Measurements from ENCODE around the gene KCTD16.

The KCTD16 gene

GRCh38 chr5:144167998-144168397, 2.7 kb upstream of the KCTD16 start:
- Mint-ChIP-seq H3K4me3 (peak overlapping the region; percentile 65), H3K9me3 (no peaks in the 10 kb centered on the region), H3K4me1 (peaks cover 35% of the 10 kb centered on the region), H3K36me3 (ENCODE audit: low read depth) (peaks cover 35% of the 10 kb centered on the region), H3K27me3 (ENCODE audit: low read depth, poor library complexity) (peaks cover 3% of the 10 kb centered on the region), H3K27ac (no peak overlapping the region)
- TF ChIP-seq CTCF (IDR thresholded peaks at IDR 0.05): no peak
- no peak for DNase-seq

GRCh38 chr5:144169904-144170275, 783 bp upstream of the KCTD16 start:
- peaks cover 35% of the 10 kb centered on the region for H3K4me1 Mint-ChIP-seq
- H3K27ac Mint-ChIP-seq: peak overlapping the region; percentile 96
- peak overlapping the region; percentile 94 for H3K4me3 Mint-ChIP-seq
- TF ChIP-seq CTCF (IDR thresholded peaks at IDR 0.05): no peak
- no peaks in the 10 kb centered on the region for H3K9me3 Mint-ChIP-seq
- no peak for DNase-seq
- H3K36me3 Mint-ChIP-seq (ENCODE audit: low read depth): peaks cover 28% of the 10 kb centered on the region
- H3K27me3 Mint-ChIP-seq (ENCODE audit: low read depth, poor library complexity): peaks cover 3% of the 10 kb centered on the region

- peaks cover 25% of the 10 kb centered on the region for H3K4me1 Mint-ChIP-seq
- H3K27ac Mint-ChIP-seq: no peak overlapping the region
- no peak for TF ChIP-seq CTCF (IDR thresholded peaks at IDR 0.05)
- peaks cover 7% of the 10 kb centered on the region for H3K27me3 Mint-ChIP-seq (ENCODE audit: low read depth, poor library complexity)
- no peaks in the 10 kb centered on the region for H3K9me3 Mint-ChIP-seq
- no peak for DNase-seq
- H3K4me3 Mint-ChIP-seq: no peak overlapping the region
- peaks cover 6% of the 10 kb centered on the region for H3K36me3 Mint-ChIP-seq (ENCODE audit: low read depth)
Observed at GRCh38 chr5:144173766-144174165, 3.1 kb downstream of the KCTD16 start.

- no peak overlapping the region for H3K27ac Mint-ChIP-seq
- peaks cover 7% of the 10 kb centered on the region for H3K27me3 Mint-ChIP-seq (ENCODE audit: low read depth, poor library complexity)
- TF ChIP-seq CTCF (IDR thresholded peaks at IDR 0.05): no peak
- H3K36me3 Mint-ChIP-seq (ENCODE audit: low read depth): no peaks in the 10 kb centered on the region
- no peak for DNase-seq
- peaks cover 4% of the 10 kb centered on the region for H3K9me3 Mint-ChIP-seq
- H3K4me1 Mint-ChIP-seq: no peaks in the 10 kb centered on the region
- H3K4me3 Mint-ChIP-seq: no peak overlapping the region
Observed at GRCh38 chr5:144177548-144177947, 6.9 kb downstream of the KCTD16 start.

GRCh38 chr5:144179226-144179625, 8.6 kb downstream of the KCTD16 start:
- Mint-ChIP-seq H3K4me1 (no peaks in the 10 kb centered on the region), H3K27ac (no peak overlapping the region), H3K27me3 (ENCODE audit: low read depth, poor library complexity) (peaks cover 4% of the 10 kb centered on the region), H3K9me3 (peaks cover 4% of the 10 kb centered on the region), H3K36me3 (ENCODE audit: low read depth) (no peaks in the 10 kb centered on the region), H3K4me3 (no peak overlapping the region)
- no peak for DNase-seq
- TF ChIP-seq CTCF (IDR thresholded peaks at IDR 0.05): no peak

GRCh38 chr5:144183254-144183889, 12.7 kb downstream of the KCTD16 start:
- no peaks in the 10 kb centered on the region for H3K36me3 Mint-ChIP-seq (ENCODE audit: low read depth)
- H3K4me1 Mint-ChIP-seq: no peaks in the 10 kb centered on the region
- H3K4me3 Mint-ChIP-seq: no peak overlapping the region
- H3K27me3 Mint-ChIP-seq (ENCODE audit: low read depth, poor library complexity): no peaks in the 10 kb centered on the region
- H3K27ac Mint-ChIP-seq: no peak overlapping the region
- peak; percentile 63 for TF ChIP-seq CTCF (IDR thresholded peaks at IDR 0.05)
- no peak for DNase-seq
- H3K9me3 Mint-ChIP-seq: peaks cover 4% of the 10 kb centered on the region

All from nephron progenitor cell (in vitro differentiated cells).